ENCODE results near the gene A3GALT2. TPM values are rescaled to one million over a fixed set of nuclear protein-coding genes. Genes with fewer than 3 reads are reported as not detected.

The A3GALT2 gene
- total and polyA plus RNA-seq, 9 of the 15 experiments (the other 6 are each of a cell fraction or from before 2014, with no cell fraction given) = not detected

GRCh38 chr1:33341190-33341589 is 20.3 kb upstream of the A3GALT2 start:
- ATAC-seq = no peak
- Histone ChIP-seq H4K20me1 (replicated peaks; ENCODE audit: control insufficient read depth, insufficient read depth, low read length) (peaks cover 35% of the 10 kb centered on the region), H3K4me2 (ENCODE audit: insufficient read depth, low read length) (no peak overlapping the region), H3K27me3 (ENCODE audit: control insufficient read depth in 2 of 2, insufficient read depth in 2 of 2, low read length in 2 of 2) (no peaks in the 10 kb centered on the region), H3K9me1 (ENCODE audit: control insufficient read depth, insufficient read depth, low read length) (peaks cover 13% of the 10 kb centered on the region), H3K36me3 (ENCODE audit: control insufficient read depth, insufficient read depth, low read length) (peaks cover 38% of the 10 kb centered on the region; the same call in 2 of the 3 replicates), H3K9me3 (replicated peaks; ENCODE audit: control insufficient read depth, insufficient read depth, low read depth, low read length) (no peaks in the 10 kb centered on the region), H3K4me3 (no peak overlapping the region), H3K27ac (ENCODE audit: extremely low read depth, low read depth, low read length) (no peak overlapping the region), H3K79me2 (ENCODE audit: control insufficient read depth, insufficient read depth, low read length) (peaks cover 50% of the 10 kb centered on the region), H3K4me1 (replicated peaks in 1 of 2; ENCODE audit: control insufficient read depth in 2 of 2, insufficient read depth in 2 of 2, low read length in 2 of 2) (peaks cover 8 to 17% of the 10 kb centered on the region in 2 experiments; a peak in 4 of 5 replicates), H2AFZ (ENCODE audit: low read depth, low read length) (no peak overlapping the region), H3K9ac (ENCODE audit: insufficient read depth in 1 of 2, low read depth in 2 of 2, low read length in 2 of 2) (no peak overlapping the region)
- ChIA-PET POLR2A (interaction anchor here (0.6 to 2.1 kb wide), 8 partner anchors 10 to 1236 kb away, joined by 3 to 10 read pairs (median 4); partner anchors contain the start of gene A3GALT2), CTCF (ENCODE audit: low intra/inter-chr PET ratio) (no interaction called here)
- intact Hi-C loops (cut with micrococcal nuclease) = no loop called here
- no peak for DNase-seq (ENCODE audit: extremely low read depth in 1 of 4, low spot score in 3 of 4)
- no TSS peak for BruUV-seq (replicated peaks)
- no peak for FAIRE-seq
- in situ Hi-C loops (cut with MboI) = no loop called here
- WGBS (ENCODE audit: insufficient coverage, low coverage, missing lambda C conversion rate) = 95% methylated on average over 6 of the region's 6 CpGs
- TF ChIP-seq TAF1 (IDR thresholded peaks at IDR 0.05; ENCODE audit: control insufficient read depth, extremely low read depth, insufficient read depth, low read length, severe bottlenecking) (no peak), IRF1 (CRISPR knock-in tag; IDR thresholded peaks at IDR 0.05; ENCODE audit: borderline replicate concordance) (no peak), ARID2 (IDR thresholded peaks at IDR 0.05) (no peak), ZC3H4 (CRISPR knock-in tag; IDR thresholded peaks at IDR 0.05; ENCODE audit: borderline replicate concordance) (no peak), KLF10 (CRISPR knock-in tag; IDR thresholded peaks at IDR 0.05) (no peak), SMAD4 (CRISPR knock-in tag; conservative IDR thresholded peaks at IDR 0.05) (no peak)
